A549 (cell line): ENCODE measurements around the gene TUBB3. TPM values are rescaled to one million over a fixed set of nuclear protein-coding genes. Genes with fewer than 3 reads are reported as not detected.
A peak's percentile ranks its signal among the peaks of the same experiment; 100 is the strongest.

Experiments used
- ATAC-seq, 2 experiments: fragments of 200-7000 bp in 1 of 2; fragments of >200 bp in 1 of 2; cut with Nextera tagmentation in 1 of 2; cut with Tn5 transposase in 1 of 2; 3 replicates each; pipeline versions ENCODE4 v1.8.0 to v1.9.1; 2018 to 2020; ENCODE audit warnings: mild to moderate bottlenecking in 1 of 2, moderate library complexity in 1 of 2
- CTCF ChIA-PET: fragments of 300-600 bp; sonication (Branson Sonifier 250); formaldehyde crosslinking; extraction: SDS; loops from one replicate; lab custom pipeline; 2021; ENCODE audit warnings: antibody characterized with exemption, inconsistent platforms; lab: Yijun Ruan, JAX
- POLR2A ChIA-PET: fragments of 350-600 bp; formaldehyde crosslinking; extraction: SDS; loops from one replicate; lab custom pipeline; 2021; ENCODE audit warnings: antibody characterized with exemption, inconsistent platforms; lab: Yijun Ruan, JAX
- DNase-seq, 2 experiments: peaks; one replicate each; pipeline versions ENCODE4 v3.0.0 to v3.0.0-alpha.2; 2011 to 2016; ENCODE audit warnings: low read depth in 1 of 2, low spot score in 1 of 2
- FAIRE-seq: peaks from 2 replicates; lab custom pipeline; 2011; peaks lifted over from hg19 to GRCh38; lab: Jason Lieb, UNC
- H3K27ac ChIP-seq, 2 experiments: fragments of >200 bp; sonication (Bioruptor Twin); formaldehyde crosslinking; 3 replicates each; pipeline ENCODE4 v1.5.1; 2016 to 2017
- H3K4me1 ChIP-seq: fragments of >200 bp; sonication (Bioruptor Twin); formaldehyde crosslinking; 3 replicates; pipeline ENCODE4 v1.6.1; 2016
- H3K4me2 ChIP-seq: fragments of >200 bp; sonication (Bioruptor Twin); formaldehyde crosslinking; 3 replicates; pipeline ENCODE4 v1.6.1; 2016
- H3K4me3 ChIP-seq: fragments of >200 bp; sonication (Bioruptor Twin); formaldehyde crosslinking; 3 replicates; pipeline ENCODE4 v1.5.1; 2016
- H3K9me3 ChIP-seq: fragments of >200 bp; sonication (Bioruptor Twin); formaldehyde crosslinking; 3 replicates; pipeline ENCODE4 v1.6.1; 2016
- CTCF ChIP-seq: fragments of >200 bp; sonication (Bioruptor Twin); formaldehyde crosslinking; IDR thresholded peaks from 3 replicates; pipeline ENCODE4 v1.5.1; 2016
- EHMT2 ChIP-seq: fragments of 200-600 bp; sonication (generic); IDR thresholded peaks from 2 replicates; pipeline ENCODE4 v1.6.1; 2016; ENCODE audit warnings: antibody characterized with exemption, low read depth, mild to moderate bottlenecking, moderate library complexity
- ELK1 ChIP-seq: fragments of 150-350 bp; IDR thresholded peaks from 2 replicates; pipeline ENCODE4 v1.6.1; 2014; ENCODE audit warnings: low read depth, mild to moderate bottlenecking, low read length
- FOSB ChIP-seq: fragments of 250-450 bp; sonication (Bioruptor Pico); IDR thresholded peaks from 2 replicates; pipeline ENCODE4 v1.5.0; 2020; ENCODE audit warnings: mild to moderate bottlenecking, moderate library complexity
- HOXB13 ChIP-seq: fragments of 250-450 bp; sonication (Bioruptor Pico); IDR thresholded peaks from 2 replicates; pipeline ENCODE4 v1.5.0; 2020; ENCODE audit warnings: low read depth, mild to moderate bottlenecking, moderate library complexity
- JUN ChIP-seq, 2 experiments: fragments of >200 bp; sonication (Bioruptor Twin); formaldehyde crosslinking; IDR thresholded peaks; 2 replicates in 1 of 2; 3 replicates in 1 of 2; pipeline ENCODE4 v1.6.1; 2016 to 2017
- KDM1A ChIP-seq: fragments of 200-600 bp; sonication (generic); IDR thresholded peaks from 2 replicates; pipeline ENCODE4 v1.6.1; 2016; ENCODE audit warnings: low read depth, mild to moderate bottlenecking
- NR3C1 ChIP-seq: fragments of >200 bp; sonication (Bioruptor Twin); formaldehyde crosslinking; IDR thresholded peaks from 3 replicates; pipeline ENCODE4 v1.6.1; 2017
- PHF8 ChIP-seq: fragments of 200-600 bp; sonication (generic); IDR thresholded peaks from 2 replicates; pipeline ENCODE4 v1.6.1; 2016; ENCODE audit warnings: low read depth, mild to moderate bottlenecking, antibody characterized with exemption, moderate library complexity, borderline replicate concordance
- POLR2A ChIP-seq: IDR thresholded peaks from 2 replicates; pipeline ENCODE4 v1.6.1; 2012; ENCODE audit warnings: mild to moderate bottlenecking, low read length
- POLR2AphosphoS2 ChIP-seq: conservative IDR thresholded peaks from 2 replicates; pipeline ENCODE4 v1.6.1; 2012; ENCODE audit warnings: low read length, improper control_type of control experiment, inconsistent platforms
- RAD21 ChIP-seq, 2 experiments: fragments of >200 bp in 1 of 2; sonication (Bioruptor Twin) in 1 of 2; formaldehyde crosslinking in 1 of 2; IDR thresholded peaks in 1 of 2; conservative IDR thresholded peaks in 1 of 2; 2 replicates in 1 of 2; 3 replicates in 1 of 2; pipeline ENCODE4 v1.6.1; 2012 to 2018; ENCODE audit warnings: inconsistent platforms in 1 of 2
- RCOR1 ChIP-seq: fragments of 150-350 bp; IDR thresholded peaks from 2 replicates; pipeline ENCODE4 v1.6.1; 2014; ENCODE audit warnings: antibody characterized with exemption, low read length, low read depth
- SMC3 ChIP-seq: fragments of >200 bp; sonication (Bioruptor Twin); formaldehyde crosslinking; IDR thresholded peaks from 3 replicates; pipeline ENCODE4 v1.6.1; 2018; ENCODE audit warnings: inconsistent platforms
- SREBF2 ChIP-seq: fragments of 450-650 bp; IDR thresholded peaks from 2 replicates; pipeline ENCODE4 v1.6.1; 2014; ENCODE audit warnings: mild to moderate bottlenecking, moderate library complexity
- TP53 ChIP-seq: fragments of 250-450 bp; sonication (Bioruptor Pico); IDR thresholded peaks from 2 replicates; pipeline ENCODE4 v1.5.0; 2021; ENCODE audit warnings: mild to moderate bottlenecking, moderate library complexity
- ZC3H11A ChIP-seq: fragments of 450-650 bp; IDR thresholded peaks from 2 replicates; pipeline ENCODE4 v1.6.1; 2014; ENCODE audit warnings: antibody characterized with exemption, mild to moderate bottlenecking
- ZSCAN20 ChIP-seq: fragments of 250-450 bp; sonication (Bioruptor Pico); IDR thresholded peaks from 2 replicates; pipeline ENCODE4 v1.8.0; 2022; ENCODE audit warnings: mild to moderate bottlenecking, moderate library complexity
- WGBS: methylation state at CpG from one replicate; pipeline ENCODE4 v1.1.6; 2017; ENCODE audit errors: missing lambda C conversion rate; 5-methylcytosine and 5-hydroxymethylcytosine counted together
- polyA plus RNA-seq, 4 experiments: library from polyadenylated mRNA; depleted of rRNA in 3 of 4; stranded (reverse); fragments of >200 nt; fragmentation: RNase III in 1 of 4; extraction: RNeasy Plus Mini Kit Qiagen cat#74134 plus additional on column Dnase treatment in 1 of 4; gene quantifications; 2 replicates in 3 of 4; 3 replicates in 1 of 4; pipeline ENCODE4 v1.2.3, GENCODE V29; 2011 to 2017
- TF ChIP-seq, protein P1 (sequence below): IDR thresholded peaks from 2 replicates; pipeline ENCODE4 v1.6.1; 2012
- TF ChIP-seq, protein P2 (sequence below): fragments of >200 bp; sonication (Bioruptor Twin); formaldehyde crosslinking; IDR thresholded peaks from 2 replicates; pipeline ENCODE4 v1.6.1; 2016

TUBB3 gene
- polyA plus RNA-seq, 2 of the 4 experiments (the other 2 are of a cell fraction) = 48.9 to 163 TPM

DNA sequence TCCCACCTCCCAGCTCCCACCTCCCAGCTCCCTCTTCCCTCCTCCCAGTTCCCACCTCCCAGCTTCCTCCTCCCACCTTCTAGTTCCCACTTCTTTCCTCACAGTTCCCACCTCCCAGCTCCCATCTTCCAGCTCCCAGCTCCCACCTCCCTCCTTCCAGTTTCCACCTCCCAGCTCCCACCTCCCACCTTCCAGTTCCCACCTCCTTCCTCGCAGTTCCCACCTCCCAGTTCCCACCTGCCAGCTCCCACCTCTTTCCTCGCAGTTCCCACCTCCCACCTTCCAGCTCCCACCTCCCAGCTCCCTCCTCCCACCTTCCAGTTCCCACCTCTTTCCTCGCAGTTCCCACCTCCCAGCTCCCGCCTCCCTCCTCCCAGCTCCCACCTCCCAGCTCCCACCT, 14.9 kb upstream of the TUBB3 start:
- no peak overlapping the region for H3K4me3 ChIP-seq
- no peak for TF ChIP-seq SMC3
- TF ChIP-seq JUN (IDR thresholded peaks at IDR 0.05) = no peak
- TF ChIP-seq PHF8 = no peak
- peak; percentile 73; the same call in 1 of the 2 replicates for TF ChIP-seq KDM1A
- ATAC-seq = no peak
- WGBS = 100% methylated on average over 2 of the region's 4 CpGs
- H3K4me1 ChIP-seq = peaks cover 4% of the 10 kb centered on the region; the same call in 2 of the 3 replicates
- H3K4me2 ChIP-seq = no peak overlapping the region
- no peak overlapping the region for H3K27ac ChIP-seq
- FAIRE-seq = no peak
- peaks cover 7% of the 10 kb centered on the region; the same call in 1 of the 3 replicates for H3K9me3 ChIP-seq
- DNase-seq = no peak
- ChIA-PET CTCF (interaction anchor here (1.7 to 7.6 kb wide), 2 partner anchors 14 to 15 kb away, joined by 6 to 109 read pairs; partner anchors contain the start of genes MC1R and TUBB3), POLR2A (interaction anchor here (0.7 to 3.1 kb wide), 5 partner anchors 9 to 34 kb away, joined by 3 to 20 read pairs (median 6); partner anchors contain the start of genes MC1R, TCF25 and TUBB3)

GRCh38 chr16:89909777-89910716, 13.1 kb upstream of the TUBB3 start:
- ChIA-PET POLR2A (interaction anchor here (0.5 to 1.5 kb wide), 5 partner anchors 9 to 309 kb away, joined by 3 to 19 read pairs (median 4); partner anchors contain the start of genes MC1R, TCF25 and TUBB3), CTCF (interaction anchor here (0.7 to 7.6 kb wide), 32 partner anchors 9 to 210 kb away, joined by 3 to 109 read pairs (median 4); partner anchors contain the start of genes MC1R, SPATA2L and TUBB3)
- ATAC-seq (peak; percentile 64 to 87), FAIRE-seq (no peak), DNase-seq (peak; percentile 79 to 80)
- Histone ChIP-seq H3K4me1 (peaks cover 4% of the 10 kb centered on the region; the same call in 2 of the 3 replicates), H3K4me2 (no peak overlapping the region), H3K4me3 (no peak overlapping the region), H3K27ac (peak overlapping the region in 1 of 2 experiments; percentile 68; a peak in 3 of 6 replicates), H3K9me3 (peaks cover 7% of the 10 kb centered on the region; the same call in 1 of the 3 replicates)
- TF ChIP-seq JUN (IDR thresholded peaks at IDR 0.05) (peak in 1 of 2 experiments; percentile 42; a peak in 1 of 5 replicates), ZSCAN20 (no peak), RAD21 (conservative IDR thresholded peaks at IDR 0.05 in 1 of 2, IDR thresholded peaks at IDR 0.05 in 1 of 2) (peak; percentile 43 to 55; a peak in 4 of 5 replicates), NR3C1 (no peak), ELK1 (no peak), SMC3 (peak; percentile 53), POLR2A (0 out of 2 replicates have a peak, but pooled peaks have one; percentile 11), CTCF (peak; percentile 66)
- TF ChIP-seq, protein P1, sequence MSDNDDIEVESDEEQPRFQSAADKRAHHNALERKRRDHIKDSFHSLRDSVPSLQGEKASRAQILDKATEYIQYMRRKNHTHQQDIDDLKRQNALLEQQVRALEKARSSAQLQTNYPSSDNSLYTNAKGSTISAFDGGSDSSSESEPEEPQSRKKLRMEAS = peak; percentile 21; the same call in 1 of the 2 replicates
- WGBS = 76% methylated on average over 41 of the region's 47 CpGs

DNA sequence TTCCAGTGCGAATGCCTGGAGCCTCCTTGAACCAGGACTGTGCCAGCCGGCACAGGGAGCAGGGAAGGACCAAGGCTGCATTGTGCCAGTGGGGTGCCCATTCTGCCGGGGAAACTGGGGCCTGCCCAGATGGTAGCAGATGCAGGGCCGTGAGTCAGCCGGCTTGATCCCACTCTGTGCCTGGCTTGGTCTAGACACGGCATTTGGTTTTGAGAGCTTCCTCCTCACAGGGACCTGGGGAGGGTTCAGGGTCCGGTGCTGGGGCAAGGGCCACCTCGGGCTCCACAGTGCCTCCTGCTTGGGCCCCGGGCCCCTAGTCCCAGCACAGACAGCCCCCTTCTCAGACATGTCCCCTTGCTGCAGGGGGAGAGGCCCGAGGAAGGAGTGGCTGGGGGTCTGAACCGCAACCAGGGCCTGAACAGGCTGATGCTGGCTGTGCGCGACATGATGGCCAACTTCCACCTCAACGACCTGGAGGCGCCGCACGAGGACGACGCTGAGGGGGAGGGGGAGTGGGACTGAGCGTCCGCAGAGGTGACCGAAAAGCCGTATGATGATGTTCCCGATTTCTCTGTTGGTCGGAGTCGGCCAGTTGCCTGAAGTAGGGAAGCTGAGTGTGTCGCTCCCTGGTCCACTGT, 12.3 kb upstream of the TUBB3 start:
- CTCF ChIA-PET = interaction anchor here (0.6 to 7.6 kb wide), 27 partner anchors 10 to 211 kb away, joined by 3 to 109 read pairs (median 5); partner anchors contain the start of genes MC1R, SPATA2L and TUBB3
- ATAC-seq = peak in 1 of 2 experiments; percentile 5; a peak in 3 of 6 replicates
- Histone ChIP-seq H3K4me3 (no peak overlapping the region), H3K27ac (peak overlapping the region in 1 of 2 experiments; percentile 68; a peak in 2 of 6 replicates), H3K9me3 (peaks cover 7% of the 10 kb centered on the region; the same call in 1 of the 3 replicates), H3K4me1 (peaks cover 4% of the 10 kb centered on the region; the same call in 2 of the 3 replicates), H3K4me2 (no peak overlapping the region)
- POLR2A ChIA-PET = interaction anchor here (0.5 to 1.5 kb wide), 4 partner anchors 12 to 309 kb away, joined by 3 to 19 read pairs (median 4); partner anchors contain the start of genes TCF25 and TUBB3
- no peak for FAIRE-seq
- TF ChIP-seq HOXB13 (no peak), RCOR1 (no peak), POLR2AphosphoS2 (no peak), EHMT2 (no peak), SREBF2 (no peak), FOSB (CRISPR knock-in tag) (no peak), ZC3H11A (no peak), TP53 (no peak)
- TF ChIP-seq, protein P2, sequence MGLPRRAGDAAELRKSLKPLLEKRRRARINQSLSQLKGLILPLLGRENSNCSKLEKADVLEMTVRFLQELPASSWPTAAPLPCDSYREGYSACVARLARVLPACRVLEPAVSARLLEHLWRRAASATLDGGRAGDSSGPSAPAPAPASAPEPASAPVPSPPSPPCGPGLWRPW = no peak
- no peak for DNase-seq
- 93% methylated on average over 26 of the region's 27 CpGs for WGBS
